ENCODE data around the gene GDPD3.
"Not testable (repeated sequence)": the region's sequence is repeated elsewhere in the genome, so short reads cannot be mapped to it uniquely, and the experiment has no call there.

The GDPD3 gene

DNA sequence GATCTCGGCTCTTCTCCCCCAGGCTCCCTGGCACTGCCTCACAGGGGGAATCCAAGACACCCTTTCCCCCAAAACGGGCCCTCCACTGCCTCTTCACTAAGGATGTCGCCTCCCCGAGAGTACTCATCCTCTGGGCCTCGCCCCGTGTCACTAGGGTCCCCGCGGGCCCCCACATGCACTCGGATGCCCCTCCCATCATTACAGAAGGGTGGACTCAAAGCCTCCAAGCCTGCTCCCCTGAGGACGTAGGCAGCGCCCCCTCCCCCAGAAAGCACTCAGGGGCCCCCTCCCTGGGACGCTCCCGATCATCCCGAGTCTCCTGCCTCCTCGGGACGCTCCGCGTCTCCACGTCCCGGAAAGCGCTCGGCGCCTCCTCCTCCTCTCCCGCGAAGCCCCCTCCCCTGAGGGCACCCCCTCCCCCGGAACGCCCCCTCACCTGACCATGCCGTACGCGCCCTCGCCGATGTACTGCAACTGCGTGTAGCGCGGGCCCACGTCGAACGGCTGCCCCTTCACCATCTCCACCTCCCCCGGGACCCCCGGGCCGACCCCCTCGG is 9.3 kb upstream of the GDPD3 start:
- peak in 1 of 2 donors; percentile 19 for DNase-seq

DNA sequence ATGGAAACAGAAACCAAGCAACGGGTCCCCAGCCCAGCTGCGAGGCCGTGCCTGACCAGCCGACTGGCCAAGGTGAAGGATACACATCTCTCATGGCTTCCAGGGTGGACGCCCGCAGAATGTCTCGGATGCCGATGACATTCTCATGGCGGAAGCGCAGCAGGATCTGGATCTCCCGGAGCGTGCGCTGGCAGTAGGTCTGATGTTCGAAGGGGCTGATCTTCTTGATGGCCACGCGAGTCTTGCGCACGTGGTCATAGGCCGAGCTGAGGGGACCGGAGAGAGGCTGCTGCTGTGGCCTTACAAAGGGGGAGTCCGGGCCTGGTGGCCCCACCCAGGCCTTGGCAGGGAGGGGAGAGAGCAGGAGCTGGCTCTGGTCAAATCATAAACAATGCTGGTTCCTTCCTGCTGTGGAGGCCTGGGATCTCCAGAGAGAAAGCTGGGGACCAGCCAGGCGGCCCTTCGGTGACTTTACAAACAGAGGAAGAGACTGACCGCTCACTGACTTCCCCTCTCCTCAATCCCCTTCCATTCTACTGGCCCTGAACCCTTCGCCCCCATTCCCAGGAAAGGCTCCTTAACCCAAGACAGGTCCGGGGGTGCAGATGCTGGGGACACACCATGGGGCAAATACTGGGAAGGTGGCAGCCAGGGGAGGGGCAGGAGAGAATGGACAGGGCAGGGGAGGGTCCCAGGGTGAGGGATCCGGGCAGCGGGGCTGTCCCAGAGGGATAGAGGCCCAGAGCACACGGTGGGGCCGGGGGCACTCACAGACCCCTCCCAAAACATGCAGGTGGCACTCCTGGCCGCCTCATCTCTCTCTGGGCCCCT is 8.6 kb upstream of the GDPD3 start:
- DNase-seq, result no peak

DNA sequence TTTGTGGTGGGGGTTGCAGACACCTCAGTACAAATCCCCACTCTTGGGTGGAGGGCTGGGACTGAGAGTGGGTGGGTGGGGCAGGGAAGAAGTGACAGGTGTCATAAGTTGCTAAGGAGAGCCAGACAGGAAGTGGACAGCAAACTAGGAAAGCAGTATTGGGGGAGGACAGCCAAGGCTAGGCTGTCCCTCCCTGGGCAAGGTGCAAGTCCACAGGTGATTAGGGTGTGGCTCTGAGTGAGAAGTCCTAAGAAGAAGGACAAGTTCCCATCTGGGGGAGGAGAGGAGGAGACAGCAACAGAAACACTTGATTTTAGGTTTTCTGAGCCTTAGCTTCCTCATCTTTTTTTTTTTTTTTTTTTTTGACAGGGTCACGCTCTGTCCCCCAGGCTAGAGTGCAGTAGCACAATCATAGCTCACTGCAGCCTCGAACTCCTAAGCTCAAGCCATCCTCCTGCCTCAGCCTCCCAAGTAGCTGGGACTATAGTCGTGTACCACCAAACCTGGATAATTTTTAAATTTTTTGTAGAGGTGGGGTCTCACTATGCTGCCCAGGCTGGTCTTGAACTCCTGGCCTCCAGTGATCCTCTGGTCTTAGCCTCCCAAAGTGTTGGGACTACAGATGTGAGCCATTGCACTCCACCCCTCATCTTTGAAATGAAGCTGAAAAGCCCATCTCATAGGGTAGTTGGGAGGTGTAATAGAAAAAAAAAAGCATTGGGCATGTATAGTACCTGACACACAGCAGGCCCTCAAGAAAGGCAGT is 7.2 kb upstream of the GDPD3 start:
- DNase-seq, result no peak

DNA sequence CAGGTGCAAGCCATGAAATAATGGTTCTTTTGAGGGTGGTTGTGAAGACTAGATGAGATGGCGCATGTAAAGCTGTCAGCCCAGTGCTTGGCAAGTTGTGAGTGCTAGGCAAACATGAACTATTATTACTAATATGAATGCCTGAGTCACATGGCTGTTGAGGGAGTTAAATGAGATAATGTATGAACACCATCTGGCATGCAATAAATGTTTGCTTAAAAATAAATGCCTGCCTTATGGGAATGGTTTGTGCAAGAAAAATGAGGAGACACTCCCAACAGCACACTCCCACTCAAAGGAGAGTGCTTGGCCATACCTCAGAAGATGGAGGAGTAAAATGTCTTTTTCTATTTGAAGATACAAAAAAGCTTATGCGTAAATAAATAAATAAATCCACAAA is 6.1 kb upstream of the GDPD3 start:
- no peak for DNase-seq

DNA sequence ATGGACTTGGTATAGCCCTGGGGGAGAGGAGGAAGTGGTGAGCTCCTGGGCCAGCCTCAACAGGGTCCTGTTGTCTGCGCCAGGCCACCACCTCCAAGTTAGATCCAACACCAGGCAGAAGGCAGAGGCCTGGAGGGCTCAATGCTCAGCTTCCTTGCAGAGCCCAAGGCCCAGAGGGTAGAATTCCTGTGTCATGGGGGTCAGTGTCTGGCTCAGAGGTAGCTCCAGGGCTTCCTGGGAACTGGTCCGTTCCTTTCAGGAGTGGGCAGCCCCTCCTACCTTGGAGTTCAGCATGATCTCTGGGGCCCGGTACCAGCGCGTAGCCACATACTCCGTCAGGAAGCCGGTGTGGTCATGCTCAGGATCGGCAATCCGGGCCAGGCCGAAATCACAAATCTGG is 4.4 kb upstream of the GDPD3 start:
- DNase-seq, result no peak

DNA sequence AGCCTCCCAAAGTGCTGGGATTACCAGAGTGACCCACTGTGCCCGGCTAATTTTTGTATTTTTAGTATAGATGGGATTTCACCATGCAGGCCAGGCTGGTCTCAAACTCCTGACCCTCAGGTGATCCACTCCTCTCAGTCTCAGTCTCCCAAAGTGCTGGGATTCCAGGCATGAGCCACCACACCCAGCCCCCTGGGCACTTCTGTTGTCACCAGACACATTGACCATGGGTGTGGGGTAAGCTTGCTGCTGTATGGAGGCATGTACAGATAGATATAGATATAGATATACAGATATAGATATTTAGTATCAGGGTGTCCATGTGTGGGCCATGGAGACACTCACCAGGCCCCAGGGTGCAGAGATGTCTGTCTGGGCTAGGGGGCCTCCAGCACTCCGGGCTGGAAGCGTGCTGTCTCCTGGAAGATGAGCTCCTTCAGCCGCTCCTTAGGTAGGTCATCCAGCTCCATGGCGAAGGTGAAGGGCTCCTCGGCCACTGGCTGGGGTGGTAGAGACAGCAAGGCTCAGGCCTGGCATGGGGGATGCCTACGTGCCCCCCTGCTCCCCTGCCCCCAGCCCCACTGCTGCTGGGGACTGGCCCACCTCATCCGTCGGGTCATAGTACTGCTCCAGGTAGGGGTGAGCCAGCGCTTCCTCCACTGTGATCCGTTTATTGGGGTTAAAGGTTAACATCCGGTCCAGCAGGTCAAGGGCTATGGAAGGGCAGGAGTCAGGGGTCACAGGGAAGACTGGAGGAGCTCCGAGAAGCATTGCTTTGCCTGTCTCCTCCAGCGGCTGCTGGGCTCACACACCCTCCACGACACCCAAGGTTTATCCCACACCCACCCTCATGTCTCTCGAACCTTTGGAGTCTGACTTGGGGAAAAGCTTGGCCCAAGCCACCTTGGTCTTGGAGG is 3.2 kb upstream of the GDPD3 start:
- DNase-seq, result no peak

DNA sequence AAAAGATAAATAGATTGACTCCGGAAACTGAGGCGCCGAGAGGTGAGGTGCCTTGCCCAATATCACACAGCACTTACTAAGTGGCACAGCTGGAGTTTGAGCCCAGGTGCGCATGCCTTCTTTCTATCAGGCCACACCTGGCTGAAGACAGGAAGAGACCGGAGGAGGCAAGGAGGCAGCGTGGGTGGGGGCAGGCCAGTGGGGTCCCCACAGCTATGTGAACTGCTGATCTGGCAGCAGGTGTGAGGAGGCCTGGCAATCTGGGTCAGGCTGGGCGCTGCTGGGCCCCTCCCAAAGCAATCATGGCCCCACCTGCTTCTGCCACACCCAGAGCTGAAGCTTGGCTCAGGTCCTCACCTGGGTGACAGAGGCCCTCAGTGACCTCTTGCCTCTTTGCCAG is 1.9 kb upstream of the GDPD3 start:
- peak in 1 of 2 donors; percentile 31 for DNase-seq

DNA sequence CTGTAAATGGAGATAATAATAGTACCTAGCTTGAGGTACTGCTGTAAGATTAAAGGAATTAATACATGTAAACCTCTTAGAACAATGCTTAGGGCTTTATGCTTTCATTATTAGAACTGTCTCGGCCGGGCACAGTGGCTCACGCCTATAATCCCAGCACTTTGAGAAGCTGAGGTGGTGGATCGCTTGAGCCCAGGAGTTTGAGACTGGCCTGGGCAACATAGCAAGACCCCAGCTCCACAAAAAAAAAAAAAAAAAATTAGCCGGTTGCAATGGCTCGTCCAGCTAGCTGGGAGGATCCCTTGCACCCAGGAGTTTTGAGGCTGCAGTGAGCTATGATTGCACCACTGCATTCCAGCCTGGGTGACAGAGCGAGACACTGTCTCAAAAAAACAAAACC is 1.5 kb upstream of the GDPD3 start:
- DNase-seq, result not testable (repeated sequence)

DNA sequence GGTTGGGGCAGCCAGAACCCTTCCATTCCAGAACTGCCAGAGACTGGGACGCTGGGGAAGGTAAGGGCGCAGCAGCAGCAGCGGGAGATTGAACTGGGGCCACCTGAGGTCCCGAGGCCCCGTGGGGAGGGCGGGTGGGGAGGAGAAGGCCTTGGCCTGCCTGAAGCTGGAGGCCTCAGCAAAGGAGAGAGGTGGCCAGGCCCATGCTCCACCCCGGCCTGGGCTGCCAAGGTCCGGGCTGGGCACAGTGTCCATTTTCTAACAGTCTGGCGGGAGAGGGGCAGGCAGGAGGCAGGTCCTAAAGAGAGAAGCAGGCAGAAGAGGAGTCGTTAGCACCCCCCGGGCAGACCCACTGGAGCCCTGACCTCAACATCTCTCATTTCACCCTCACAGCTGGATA is 1.1 kb upstream of the GDPD3 start:
- DNase-seq, result no peak

DNA sequence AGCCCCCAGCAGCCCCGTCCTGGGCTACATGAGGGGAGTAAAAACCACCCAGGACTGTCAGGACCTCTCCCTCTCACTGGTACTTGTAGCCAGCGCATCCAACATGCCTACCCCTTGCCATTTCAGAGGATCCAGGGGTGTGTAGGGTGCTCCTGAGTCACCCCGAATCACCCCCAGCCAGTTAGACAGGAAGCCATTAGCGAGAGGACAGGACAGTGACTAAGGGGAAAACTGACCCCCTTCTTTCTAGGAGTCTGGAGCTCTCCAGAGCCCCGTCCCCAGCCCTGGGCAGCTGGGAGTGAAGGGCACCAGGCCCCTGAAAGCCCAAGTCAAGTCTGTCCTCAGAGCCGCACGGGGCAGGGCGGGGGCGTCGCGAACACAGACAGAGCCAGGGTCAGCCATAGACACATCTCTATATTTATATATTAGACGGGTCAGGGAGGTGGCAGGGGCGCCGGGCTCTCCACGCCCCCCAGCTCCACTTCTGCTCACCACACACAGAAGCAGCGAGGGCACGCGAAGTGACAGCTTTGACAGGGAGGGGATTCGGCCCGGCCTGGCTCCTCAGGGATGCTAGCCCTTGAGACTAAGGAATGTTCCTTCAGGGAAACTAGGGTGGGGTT is 485 bp upstream of the GDPD3 start:
- DNase-seq, result no peak

DNA sequence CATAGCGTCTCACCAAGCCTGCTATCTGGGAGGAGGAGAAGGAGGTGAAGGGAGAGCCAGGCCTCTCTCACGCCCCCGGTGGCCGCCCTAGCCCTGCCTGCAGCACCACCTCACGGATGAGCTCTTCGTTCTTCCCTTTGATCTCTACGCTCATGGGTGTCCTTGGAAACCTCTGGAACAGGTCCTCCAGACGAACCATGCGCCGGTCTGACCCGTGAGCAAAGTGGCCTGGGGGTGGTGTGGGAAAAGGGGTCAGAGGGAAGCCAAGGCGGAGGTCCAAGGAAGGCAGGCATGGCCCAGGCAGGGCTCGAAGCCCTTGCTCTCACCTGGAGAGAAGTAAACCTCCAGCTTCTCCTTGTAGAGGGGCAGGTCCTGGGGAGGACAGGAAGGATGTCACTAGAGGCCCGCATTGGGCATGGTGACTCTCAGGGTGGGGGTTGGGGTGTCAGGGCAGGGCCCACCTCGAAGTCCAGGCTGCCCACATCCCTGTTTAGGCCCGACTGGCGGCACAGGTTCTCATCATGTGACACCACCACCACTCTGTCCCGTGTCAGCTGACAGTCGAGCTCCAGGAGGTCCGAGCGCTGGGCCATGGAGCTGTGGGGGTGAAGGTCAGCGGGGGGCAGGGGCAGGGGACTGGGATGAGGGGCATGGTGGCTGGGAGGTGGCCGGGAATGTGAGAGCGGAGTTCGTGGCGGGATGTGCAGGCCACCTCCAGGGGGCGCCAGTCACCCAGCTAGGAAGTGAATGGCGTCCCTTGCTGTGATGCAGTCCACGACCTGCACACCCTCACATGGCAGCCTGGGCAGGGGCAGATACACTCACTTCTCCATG is 923 bp downstream of the GDPD3 start:
- peak; percentile 48 to 52 for DNase-seq

DNA sequence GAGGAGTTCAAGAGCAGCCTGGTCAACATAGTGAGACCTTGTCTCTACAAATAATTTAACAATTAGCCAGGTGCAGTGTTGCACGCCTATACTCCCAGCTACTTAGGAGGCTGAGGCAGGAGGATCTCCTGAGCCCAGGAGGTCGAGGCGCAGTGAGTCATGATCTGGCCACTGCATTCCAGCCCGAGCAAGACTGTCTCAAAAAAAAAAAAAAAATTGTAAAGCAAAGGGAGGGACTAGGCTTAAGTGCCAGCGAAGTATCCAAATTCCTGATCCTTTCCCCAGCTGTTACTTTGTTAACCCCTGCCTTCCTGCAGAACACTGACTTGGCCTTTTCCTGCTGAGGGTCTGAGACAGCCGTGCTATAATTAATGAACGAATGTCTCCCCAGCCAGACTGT is 2.7 kb downstream of the GDPD3 start:
- DNase-seq, result no peak

DNA sequence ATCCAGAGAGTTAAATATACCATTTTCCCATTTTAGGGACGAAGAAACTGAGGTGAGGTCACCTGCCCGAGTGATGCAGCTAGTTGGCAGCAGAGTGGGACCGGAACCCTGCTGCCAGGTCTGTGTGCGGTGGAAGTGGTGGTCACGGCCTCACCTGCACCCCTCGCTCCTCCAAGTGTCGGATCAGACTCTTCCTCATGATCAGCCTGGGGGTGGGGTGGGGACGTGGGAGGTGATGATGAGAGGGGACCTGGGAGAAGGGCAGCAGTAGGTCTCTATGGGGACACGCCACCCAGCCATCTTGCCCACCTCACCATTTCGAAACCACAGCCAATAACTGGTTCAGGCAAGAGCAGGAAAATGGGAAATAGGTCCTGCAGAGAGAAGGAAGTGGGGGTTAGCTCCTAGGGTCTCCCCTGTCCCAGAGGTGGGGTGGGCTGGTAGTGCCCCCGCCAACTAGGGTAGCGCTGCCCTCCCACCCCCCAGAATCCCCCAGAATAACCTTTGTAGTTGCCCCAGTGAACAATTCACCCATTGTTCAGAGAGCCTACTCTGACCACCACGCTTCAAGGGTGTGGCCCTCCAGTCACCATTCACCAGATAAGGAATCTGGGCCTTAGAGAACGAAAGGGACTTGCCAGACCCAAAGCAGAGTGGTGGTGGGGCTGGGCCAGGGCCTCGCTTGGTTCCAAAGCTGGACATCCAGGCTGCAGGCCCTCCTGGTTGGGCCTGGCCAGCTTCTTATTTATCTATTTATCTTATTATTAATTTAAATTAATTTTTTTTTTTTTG is 5.1 kb downstream of the GDPD3 start:
- DNase-seq, result no peak

DNA sequence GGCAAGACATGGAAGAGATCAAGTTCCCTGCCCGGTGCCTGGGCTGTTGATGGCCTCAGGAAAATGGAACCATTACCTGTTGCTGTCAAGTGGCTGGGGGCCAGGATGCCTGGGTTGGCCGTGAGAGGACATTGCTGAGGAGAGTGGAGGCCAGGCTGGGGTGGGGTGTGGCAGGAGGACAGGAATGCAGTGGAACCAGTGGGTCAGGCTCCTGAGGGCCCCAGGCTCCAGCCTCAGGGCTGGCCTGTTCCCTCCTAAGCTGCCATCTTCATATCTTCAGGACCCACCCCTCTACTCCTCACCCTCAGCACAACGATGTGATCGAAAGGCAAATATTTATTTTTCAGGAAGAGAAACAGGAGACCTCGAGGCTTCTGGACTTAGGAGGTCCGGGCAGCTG is 8.8 kb downstream of the GDPD3 start:
- DNase-seq, result no peak

DNA sequence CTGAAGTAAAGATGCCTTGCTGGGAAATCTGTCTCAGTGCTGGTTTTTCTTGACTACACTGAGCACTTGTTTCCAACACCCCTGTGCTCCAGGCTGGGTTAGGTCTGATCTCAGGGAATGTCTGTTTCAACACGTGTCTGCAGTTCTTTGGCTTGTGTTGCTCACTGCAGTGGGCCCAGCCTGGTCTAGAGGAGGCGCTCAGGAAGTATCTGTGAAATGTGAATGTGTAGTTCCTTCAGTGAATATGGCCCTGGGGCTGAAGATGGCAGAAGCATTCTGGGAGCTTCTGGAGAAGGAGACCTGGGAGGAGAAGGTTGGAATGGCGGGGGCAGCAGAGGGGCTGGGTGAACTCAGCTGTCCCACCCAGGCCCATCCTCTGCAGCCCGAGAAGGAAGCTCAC is 9.2 kb downstream of the GDPD3 start:
- DNase-seq, result no peak

DNA sequence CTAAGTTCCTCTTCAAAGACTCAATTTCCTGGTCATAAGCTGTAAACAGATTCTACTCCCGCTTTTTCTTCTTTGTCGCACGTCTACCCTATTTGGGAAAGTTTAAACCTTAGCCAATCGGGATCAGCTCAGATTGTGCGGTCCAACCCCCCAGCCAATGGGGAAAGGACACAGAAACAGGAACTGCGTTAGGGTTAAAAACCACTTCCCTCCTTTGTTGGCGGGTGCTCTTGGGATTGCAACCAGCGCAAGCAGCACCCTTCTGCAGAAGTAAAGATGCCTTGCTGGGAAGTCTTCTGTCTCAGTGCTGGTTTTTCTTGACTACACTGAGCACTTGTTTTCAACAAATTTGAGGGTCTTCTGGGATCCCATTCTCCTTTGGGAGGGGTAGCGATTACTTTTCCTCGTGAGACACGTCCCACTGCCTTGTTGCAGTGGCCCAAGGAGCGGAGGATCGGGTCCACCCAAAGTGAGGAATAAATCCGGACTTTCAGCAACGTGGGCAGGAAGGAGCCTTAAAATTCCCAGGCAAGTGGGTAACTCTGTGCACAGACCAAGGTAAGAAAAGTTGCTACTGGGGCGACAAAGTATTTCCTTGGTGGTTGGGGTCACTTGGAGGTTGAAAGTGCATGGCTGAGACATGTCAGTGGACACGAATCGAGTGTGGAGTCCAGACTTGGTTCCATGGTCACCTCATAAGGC is 16.3 kb downstream of the GDPD3 start:
- DNase-seq, result peak; percentile 39 to 42

DNA sequence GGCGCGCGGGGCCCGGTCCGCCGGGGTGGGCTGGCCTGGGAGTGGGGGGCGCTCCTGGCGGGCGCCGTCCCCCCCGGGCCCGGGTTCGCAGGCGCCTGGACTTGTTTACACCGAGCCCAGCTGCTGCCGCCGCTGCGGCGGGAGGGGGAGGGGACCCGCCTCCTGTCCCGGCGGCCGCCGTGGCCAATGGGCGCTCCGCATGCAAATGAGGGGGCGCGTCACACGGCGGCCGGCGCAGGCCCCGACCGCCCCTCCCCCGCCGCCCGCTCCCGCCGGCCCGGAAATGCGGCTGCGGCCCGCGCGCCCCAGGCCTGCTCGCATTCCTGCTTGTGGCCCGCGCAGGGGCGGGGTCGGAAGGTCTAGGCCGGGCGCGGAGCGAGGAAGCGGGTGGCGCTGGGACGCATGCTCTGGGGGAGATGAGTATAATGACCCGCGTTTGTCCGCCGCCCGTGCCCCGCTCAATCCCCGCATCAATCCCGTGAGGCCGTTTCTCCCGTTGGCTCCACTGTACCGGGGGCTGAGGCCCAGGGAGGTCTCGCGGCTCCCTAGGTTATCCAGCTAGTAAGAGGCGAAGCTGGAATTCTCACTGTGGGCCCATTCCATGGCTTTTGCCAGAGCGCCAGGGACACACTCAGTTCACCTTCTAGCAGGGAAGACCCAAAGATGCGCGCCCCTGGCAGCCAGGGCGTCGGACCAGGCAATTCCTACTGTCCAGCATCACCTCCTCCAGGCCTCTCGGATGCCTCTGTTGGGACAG is 17.1 kb downstream of the GDPD3 start, which contains the start of gene YPEL3:
Gene YPEL3, minus strand, starts transcription at position 109 of the 757 bp plus-strand sequence. CDS start 731 bp downstream, outside the sequence.
- DNase-seq, result peak; percentile 91

DNA sequence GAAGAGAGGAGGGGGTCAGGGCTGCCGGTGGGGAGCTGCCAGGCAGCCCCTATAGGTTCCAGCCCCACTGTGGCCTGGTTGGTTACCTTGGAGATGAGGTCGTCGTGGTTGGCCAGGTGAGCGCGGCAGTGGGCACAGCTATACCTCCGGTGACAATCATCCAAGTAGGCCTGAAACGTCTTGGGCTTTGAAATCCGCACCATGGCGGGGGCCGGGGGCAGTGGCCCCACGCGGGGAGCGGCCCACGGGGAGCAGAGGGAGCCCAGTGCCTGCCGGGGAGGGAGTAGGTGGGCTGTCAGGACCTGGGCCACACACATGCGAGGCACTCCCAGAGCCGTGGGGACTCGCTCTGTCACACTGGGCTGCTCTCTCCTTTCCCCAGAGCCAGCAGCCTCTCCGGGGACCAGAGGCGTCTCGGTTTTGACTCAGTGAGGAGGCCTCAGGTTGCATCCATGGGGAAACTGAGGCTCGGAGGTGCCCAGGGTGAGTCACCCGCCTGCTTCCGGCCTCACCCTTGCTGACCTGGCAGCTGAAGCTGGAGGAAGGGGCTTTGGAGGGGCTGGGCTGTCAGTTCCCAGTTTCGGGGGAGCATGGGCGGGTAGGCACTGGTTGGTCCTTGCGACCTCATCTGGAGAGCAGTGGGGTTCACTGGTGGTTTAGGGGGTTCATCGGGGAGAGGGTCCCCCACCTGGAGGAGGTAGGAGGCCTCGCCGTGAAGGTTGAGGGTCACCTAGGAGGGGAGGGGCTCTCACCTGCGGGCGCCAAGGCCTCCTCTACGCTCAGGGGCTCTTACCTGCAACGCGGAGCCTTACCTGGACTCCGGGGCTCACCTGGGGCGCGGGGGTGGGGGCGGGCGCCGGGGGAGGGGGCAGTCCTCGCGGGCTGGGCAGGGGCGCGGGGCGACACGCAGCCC is 17.9 kb downstream of the GDPD3 start:
- DNase-seq, result peak in 1 of 2 donors; percentile 14

Measured in CD4-positive, alpha-beta T cell treated with Interleukin-4 for 1 hour (primary cell).